GM12878 (cell line): ENCODE results near the gene COL23A1. TPM values are rescaled to one million over a fixed set of nuclear protein-coding genes. Genes with fewer than 3 reads are reported as not detected.

ENCODE experiments used
- ATAC-seq: fragments of 200-7000 bp; cut with Tn5 transposase; 3 replicates; pipeline ENCODE4 v1.9.1; 2020; ENCODE audit warnings: mild to moderate bottlenecking, moderate library complexity
- BruUV-seq: library from RNA; stranded (reverse); fragments of 400-500 nt; replicated peaks from 2 replicates; lab custom pipeline; 2021; lab: Mats Ljungman, UMichigan
- CTCF ChIA-PET: fragments of 300-600 bp; sonication (Branson Sonifier 250); formaldehyde crosslinking; extraction: SDS; loops from one replicate; lab custom pipeline; 2021; ENCODE audit warnings: inconsistent platforms; lab: Yijun Ruan, JAX
- POLR2A ChIA-PET: fragments of 350-600 bp; formaldehyde crosslinking; extraction: SDS; loops from one replicate; lab custom pipeline; 2021; ENCODE audit warnings: inconsistent platforms; lab: Charles Lee
- RAD21 ChIA-PET: fragments of 300-600 bp; sonication (Branson Sonifier 250); formaldehyde crosslinking; loops from one replicate; lab custom pipeline; 2023; ENCODE audit warnings: antibody characterized with exemption; ENCODE audit not compliant: unreplicated experiment; lab: Charles Lee
- SMC1A ChIA-PET: fragments of 300-600 bp; sonication (Branson Sonifier 250); formaldehyde crosslinking; loops from one replicate; lab custom pipeline; 2023; ENCODE audit not compliant: unreplicated experiment, uncharacterized antibody; lab: Charles Lee
- DNase-seq: peaks from one replicate; pipeline ENCODE4 v3.0.0-alpha.2; 2011; ENCODE audit warnings: low read depth, low spot score
- FAIRE-seq: peaks from 3 replicates; lab custom pipeline; 2011; peaks lifted over from hg19 to GRCh38; lab: Jason Lieb, UNC
- H2AFZ ChIP-seq: 2 replicates; pipeline ENCODE4 v1.6.0; 2011; ENCODE audit warnings: low read depth, low read length, control low read depth; ENCODE audit not compliant: control insufficient read depth
- H3K27ac ChIP-seq: 2 replicates; pipeline ENCODE4 v1.5.1; 2011; ENCODE audit warnings: control low read depth; ENCODE audit not compliant: control insufficient read depth, insufficient read depth
- H3K27me3 ChIP-seq, 2 experiments: replicated peaks in 1 of 2; 2 replicates each; pipeline versions ENCODE4 v1.6.0 to v1.6.1; 2011; ENCODE audit warnings: low read length in 1 of 2; ENCODE audit not compliant: control insufficient read depth in 2 of 2, insufficient read depth in 2 of 2
- H3K36me3 ChIP-seq, 2 experiments: 2 replicates each; pipeline ENCODE4 v1.5.1; 2011; ENCODE audit warnings: low read length in 1 of 2; ENCODE audit not compliant: control insufficient read depth in 2 of 2, insufficient read depth in 2 of 2
- H3K4me1 ChIP-seq: 2 replicates; pipeline ENCODE4 v1.6.1; 2011; ENCODE audit warnings: mild to moderate bottlenecking, low read length, moderate library complexity, mixed read lengths; ENCODE audit not compliant: control insufficient read depth, insufficient read depth
- H3K4me2 ChIP-seq: 2 replicates; pipeline ENCODE4 v1.6.0; 2011; ENCODE audit warnings: control low read depth; ENCODE audit not compliant: control insufficient read depth, insufficient read depth
- H3K4me3 ChIP-seq: fragments of 200-600 bp; sonication (generic); 2 replicates; pipeline ENCODE4 v1.5.1; 2016
- H3K79me2 ChIP-seq: 2 replicates; pipeline ENCODE4 v1.6.0; 2011; ENCODE audit warnings: low read length; ENCODE audit not compliant: control insufficient read depth, insufficient read depth
- H3K9ac ChIP-seq: 2 replicates; pipeline ENCODE4 v1.8.0; 2011; ENCODE audit warnings: low read length, control low read depth, mixed read lengths; ENCODE audit not compliant: control insufficient read depth, insufficient read depth
- H3K9me3 ChIP-seq: replicated peaks from 3 replicates; pipeline ENCODE4 v1.5.1; 2011; ENCODE audit warnings: mild to moderate bottlenecking, low read length; ENCODE audit not compliant: control insufficient read depth, insufficient read depth
- H4K20me1 ChIP-seq: 2 replicates; pipeline ENCODE4 v1.6.0; 2011; ENCODE audit not compliant: control insufficient read depth, insufficient read depth
- CHD4 ChIP-seq: fragments of 200-600 bp; sonication (generic); IDR thresholded peaks from 2 replicates; pipeline ENCODE4 v1.6.1; 2016; ENCODE audit warnings: mild to moderate bottlenecking
- ETV6 ChIP-seq, 2 experiments: fragments of 450-650 bp in 1 of 2; IDR thresholded peaks in 1 of 2; conservative IDR thresholded peaks in 1 of 2; 2 replicates each; pipeline ENCODE4 v1.6.1; 2014; ENCODE audit warnings: antibody characterized with exemption in 1 of 2, borderline replicate concordance in 1 of 2, low read depth in 1 of 2, mild to moderate bottlenecking in 1 of 2, moderate library complexity in 1 of 2
- FOXM1 ChIP-seq: IDR thresholded peaks from 2 replicates; pipeline ENCODE4 v1.6.1; 2012; ENCODE audit warnings: low read depth, mild to moderate bottlenecking, inconsistent platforms, low read length, moderate library complexity
- GATAD2B ChIP-seq: fragments of 450-650 bp; conservative IDR thresholded peaks from 2 replicates; pipeline ENCODE4 v1.6.1; 2017; ENCODE audit warnings: low read depth, mild to moderate bottlenecking, moderate library complexity
- IRF4 ChIP-seq: IDR thresholded peaks from 2 replicates; pipeline ENCODE4 v1.6.1; 2011; ENCODE audit warnings: low read depth, low read length
- NFYA ChIP-seq: IDR thresholded peaks from 2 replicates; pipeline ENCODE4 v1.6.1; 2011; ENCODE audit warnings: low read depth, mild to moderate bottlenecking, low read length, improper control_type of control experiment, borderline replicate concordance
- PKNOX1 ChIP-seq: fragments of 450-650 bp; IDR thresholded peaks from 2 replicates; pipeline ENCODE4 v1.6.1; 2016; ENCODE audit warnings: mild to moderate bottlenecking
- POLR2AphosphoS5 ChIP-seq: IDR thresholded peaks from 2 replicates; pipeline ENCODE4 v1.6.1; 2011; ENCODE audit warnings: mild to moderate bottlenecking, low read length, inconsistent platforms
- POU2F2 ChIP-seq: IDR thresholded peaks from 3 replicates; pipeline ENCODE4 v1.6.1; 2011; ENCODE audit warnings: low read depth, mild to moderate bottlenecking, low read length, borderline replicate concordance
- RFX5 ChIP-seq: IDR thresholded peaks from 2 replicates; pipeline ENCODE4 v1.6.1; 2011; ENCODE audit warnings: low read depth, low read length, improper control_type of control experiment
- SIN3A ChIP-seq: IDR thresholded peaks from 2 replicates; pipeline ENCODE4 v1.6.1; 2012; ENCODE audit warnings: low read depth, low read length, improper control_type of control experiment
- SRF ChIP-seq, 2 experiments: IDR thresholded peaks; 2 replicates each; pipeline ENCODE4 v1.6.1; 2011; ENCODE audit warnings: low read depth in 2 of 2, low read length in 2 of 2, mild to moderate bottlenecking in 1 of 2, moderate library complexity in 1 of 2
- WRNIP1 ChIP-seq: IDR thresholded peaks from 2 replicates; pipeline ENCODE4 v1.6.1; 2011; ENCODE audit warnings: low read depth, low read length, improper control_type of control experiment, borderline replicate concordance
- ZNF207 ChIP-seq: fragments of 450-650 bp; IDR thresholded peaks from 2 replicates; pipeline ENCODE4 v1.6.1; 2014; ENCODE audit warnings: antibody characterized with exemption, mild to moderate bottlenecking, borderline replicate concordance
- ZNF24 ChIP-seq: fragments of 450-650 bp; IDR thresholded peaks from 2 replicates; pipeline ENCODE4 v1.6.1; 2017; ENCODE audit warnings: antibody characterized with exemption, mild to moderate bottlenecking
- ZNF622 ChIP-seq: fragments of 450-650 bp; IDR thresholded peaks from 2 replicates; pipeline ENCODE4 v1.6.1; 2017; ENCODE audit warnings: mild to moderate bottlenecking, inconsistent platforms
- ZSCAN29 ChIP-seq: fragments of 450-650 bp; IDR thresholded peaks from 2 replicates; pipeline ENCODE4 v1.6.1; 2017; ENCODE audit warnings: mild to moderate bottlenecking, moderate library complexity
- ZZZ3 ChIP-seq: IDR thresholded peaks from 2 replicates; pipeline ENCODE4 v1.6.1; 2011; ENCODE audit warnings: low read depth; ENCODE audit not compliant: control insufficient read depth, insufficient read length
- WGBS: methylation state at CpG from one replicate; pipeline ENCODE4 v1.1.6; 2016; ENCODE audit warnings: low lambda C conversion rate; ENCODE audit not compliant: insufficient replicate concordance, insufficient coverage; ENCODE audit errors: missing lambda C conversion rate; 5-methylcytosine and 5-hydroxymethylcytosine counted together
- in situ Hi-C: fragments of 300-500 bp; cut with MboI; formaldehyde crosslinking; loops from 9 replicates; pipeline ENCODE4 v1.14.3; 2018; ENCODE audit warnings: mixed read lengths
- intact Hi-C: fragments of 100-400 bp; cut with micrococcal nuclease; formaldehyde crosslinking; loops from one replicate; pipeline ENCODE4 v1.14.2; 2022; ENCODE audit not compliant: unreplicated experiment
- polyA plus RNA-seq, 11 experiments: library from polyadenylated mRNA; depleted of rRNA in 4 of 11; unstranded in 6 of 11; stranded (reverse) in 5 of 11; fragments of >200 nt; fragmentation: Nextera tagmentation in 4 of 11; fragmentation: Illumina TruSeq in 1 of 11; extraction: Ambion mirVana in 4 of 11; extraction: Trizol in 1 of 11; gene quantifications; 1 replicate in 1 of 11; 2 replicates in 10 of 11; pipeline versions ENCODE4 v1.2.1 to v1.2.3, GENCODE V29; 2011 to 2016; ENCODE audit warnings: inconsistent platforms in 2 of 11, missing spikeins in 2 of 11, low read depth in 1 of 11
- total RNA-seq, 4 experiments: library from RNA; depleted of rRNA in 3 of 4; stranded (reverse); fragments of >200 nt in 3 of 4; fragmentation: Illumina TruSeq in 1 of 4; extraction: Trizol in 1 of 4; gene quantifications; 2 replicates each; pipeline versions ENCODE4 v1.2.1 to v1.2.3, GENCODE V29; 2013 to 2021

COL23A1 gene
- total and polyA plus RNA-seq, 10 of the 15 experiments (the other 5 are each of a cell fraction or from before 2014, with no cell fraction given) = 0.03 to 0.83 (median 0.09) TPM; not detected in 5

GRCh38 chr5:178338750-178339144, 251.4 kb downstream of the COL23A1 start:
- BruUV-seq = no TSS peak
- Histone ChIP-seq H3K9ac (no peak overlapping the region), H3K4me1 (no peaks in the 10 kb centered on the region), H3K9me3 (no peaks in the 10 kb centered on the region; the same call in 2 of the 3 replicates), H3K4me3 (no peak overlapping the region), H2AFZ (no peak overlapping the region), H3K79me2 (no peaks in the 10 kb centered on the region), H3K4me2 (no peak overlapping the region), H3K27ac (no peak overlapping the region), H3K36me3 (no peaks in the 10 kb centered on the region), H4K20me1 (no peaks in the 10 kb centered on the region), H3K27me3 (no peaks in the 10 kb centered on the region; a peak in 2 of 4 replicates)
- WGBS = 0% methylated on average over 1 of the region's 2 CpGs
- TF ChIP-seq SRF (IDR thresholded peaks at IDR 0.05; ENCODE audit: low read depth in 2 of 2, low read length in 2 of 2) = no peak
- TF ChIP-seq ZNF24 = no peak
- in situ Hi-C loops (no loop called here), intact Hi-C loops (no loop called here)
- ChIA-PET SMC1A (no interaction called here), POLR2A (no interaction called here), RAD21 (no interaction called here), CTCF (no interaction called here)
- no peak for ATAC-seq
- no peak for DNase-seq
- FAIRE-seq = no peak

- Histone ChIP-seq H3K4me2 (no peak overlapping the region), H3K4me1 (no peaks in the 10 kb centered on the region), H3K9ac (no peak overlapping the region), H2AFZ (no peak overlapping the region), H3K27me3 (no peaks in the 10 kb centered on the region; a peak in 2 of 4 replicates), H3K4me3 (no peak overlapping the region), H3K27ac (no peak overlapping the region), H3K9me3 (no peaks in the 10 kb centered on the region; the same call in 2 of the 3 replicates), H3K79me2 (no peaks in the 10 kb centered on the region), H3K36me3 (no peaks in the 10 kb centered on the region), H4K20me1 (no peaks in the 10 kb centered on the region)
- intact Hi-C loops (no loop called here), in situ Hi-C loops (no loop called here)
- WGBS = 34% methylated on average over 11 of the region's 11 CpGs
- POLR2A ChIA-PET = no interaction called here
- CTCF ChIA-PET = no interaction called here
- no peak for DNase-seq
- SMC1A ChIA-PET = no interaction called here
- BruUV-seq = no TSS peak
- FAIRE-seq = no peak
- RAD21 ChIA-PET = no interaction called here
- ATAC-seq = no peak
- TF ChIP-seq NFYA (no peak), ETV6 (conservative IDR thresholded peaks at IDR 0.05 in 1 of 2, IDR thresholded peaks at IDR 0.05 in 1 of 2; ENCODE audit: borderline replicate concordance in 1 of 2, low read depth in 1 of 2) (no peak), POU2F2 (no peak), RFX5 (no peak), WRNIP1 (no peak), SIN3A (no peak), ZZZ3 (no peak), ZNF207 (no peak), IRF4 (no peak), CHD4 (no peak), ZSCAN29 (no peak), POLR2AphosphoS5 (no peak), ZNF622 (no peak), PKNOX1 (no peak), GATAD2B (no peak), FOXM1 (no peak)
Measured at GRCh38 chr5:178338126-178338749, 252.0 kb downstream of the COL23A1 start.
